K562 (cell line): ENCODE results near the gene ZBED4. TPM values are rescaled to one million over a fixed set of nuclear protein-coding genes. Genes with fewer than 3 reads are reported as not detected.

Experiments
- ATAC-seq: fragments of 200-7000 bp; cut with Tn5 transposase; 3 replicates; pipeline ENCODE4 v1.9.1; 2020; ENCODE audit warnings: moderate library complexity
- BruUV-seq: library from RNA; stranded (reverse); fragments of 400-500 nt; replicated peaks from 2 replicates; lab custom pipeline; 2021; lab: Mats Ljungman, UMichigan
- CTCF ChIA-PET: fragments of 300-600 bp; formaldehyde crosslinking; extraction: SDS; loops from one replicate; lab custom pipeline; 2021; ENCODE audit warnings: low intra/inter-chr PET ratio; lab: Yijun Ruan, JAX
- POLR2A ChIA-PET: fragments of 300-600, 350-650 bp; sonication (Branson Sonifier 250); formaldehyde crosslinking; extraction: SDS; loops from one replicate; lab custom pipeline; 2021; ENCODE audit warnings: antibody characterized with exemption, inconsistent platforms; lab: Yijun Ruan, JAX
- DNase-seq, 4 experiments: peaks; one replicate each; pipeline versions ENCODE4 v3.0.0 to v3.0.0-alpha.2; 2011 to 2018; ENCODE audit warnings: low spot score in 3 of 4, mixed read lengths in 3 of 4; ENCODE audit errors: extremely low read depth in 1 of 4
- FAIRE-seq: peaks from 2 replicates; lab custom pipeline; 2011; peaks lifted over from hg19 to GRCh38; lab: Jason Lieb, UNC
- H2AFZ ChIP-seq: 2 replicates; pipeline ENCODE4 v1.6.0; 2011; ENCODE audit warnings: low read depth, low read length, control low read depth, inconsistent platforms
- H3K27ac ChIP-seq: fragments of 200-600 bp; 3 replicates; pipeline ENCODE4 v1.8.0; 2011; ENCODE audit warnings: low read depth, mild to moderate bottlenecking, control low read depth, inconsistent platforms, low read length, moderate library complexity, mixed read lengths; ENCODE audit errors: extremely low read depth
- H3K27me3 ChIP-seq, 2 experiments: fragments of 300-600 bp in 1 of 2; 2 replicates in 1 of 2; 3 replicates in 1 of 2; pipeline versions ENCODE4 v1.6.0 to v1.8.0; 2011; ENCODE audit warnings: inconsistent platforms in 2 of 2, low read length in 2 of 2, mild to moderate bottlenecking in 1 of 2, mixed read lengths in 1 of 2, moderate library complexity in 1 of 2; ENCODE audit not compliant: control insufficient read depth in 2 of 2, insufficient read depth in 2 of 2
- H3K36me3 ChIP-seq: fragments of 300-600 bp; 3 replicates; pipeline ENCODE4 v1.8.0; 2011; ENCODE audit warnings: mild to moderate bottlenecking, low read length, inconsistent platforms; ENCODE audit not compliant: control insufficient read depth, insufficient read depth
- H3K4me1 ChIP-seq, 2 experiments: fragments of 200-600 bp in 1 of 2; replicated peaks in 1 of 2; 2 replicates in 1 of 2; 3 replicates in 1 of 2; pipeline versions ENCODE4 v1.5.1 to v1.8.0; 2011; ENCODE audit warnings: inconsistent platforms in 2 of 2, low read length in 2 of 2, mild to moderate bottlenecking in 1 of 2, mixed read lengths in 1 of 2, moderate library complexity in 1 of 2; ENCODE audit not compliant: control insufficient read depth in 2 of 2, insufficient read depth in 2 of 2
- H3K4me2 ChIP-seq: 2 replicates; pipeline ENCODE4 v1.6.1; 2011; ENCODE audit warnings: low read length, control low read depth, inconsistent platforms, mixed read lengths; ENCODE audit not compliant: insufficient read depth
- H3K4me3 ChIP-seq: fragments of 200-600 bp; sonication (generic), shearing (Covaris generic); 2 replicates; pipeline ENCODE4 v1.5.1; 2016; ENCODE audit warnings: control low read depth, inconsistent platforms
- H3K79me2 ChIP-seq: fragments of 200-600 bp; 3 replicates; pipeline ENCODE4 v1.8.0; 2011; ENCODE audit warnings: low read length, inconsistent platforms; ENCODE audit not compliant: control insufficient read depth, insufficient read depth
- H3K9ac ChIP-seq, 2 experiments: 2 replicates each; pipeline versions ENCODE4 v1.6.0 to v1.6.1; 2011; ENCODE audit warnings: low read depth in 2 of 2, low read length in 2 of 2, control low read depth in 1 of 2, inconsistent platforms in 1 of 2, mild to moderate bottlenecking in 1 of 2, mixed read lengths in 1 of 2; ENCODE audit not compliant: insufficient read depth in 1 of 2
- H3K9me1 ChIP-seq: one replicate; pipeline ENCODE4 v1.6.0; 2011; ENCODE audit warnings: inconsistent platforms, mild to moderate bottlenecking, low read length, moderate library complexity; ENCODE audit not compliant: control insufficient read depth, insufficient read depth
- H3K9me3 ChIP-seq: replicated peaks from 2 replicates; pipeline ENCODE4 v1.5.1; 2011; ENCODE audit warnings: low read depth, low read length, inconsistent platforms; ENCODE audit not compliant: control insufficient read depth, insufficient read depth
- H4K20me1 ChIP-seq: replicated peaks from 2 replicates; pipeline ENCODE4 v1.6.1; 2011; ENCODE audit warnings: low read length, inconsistent platforms, mixed read lengths; ENCODE audit not compliant: control insufficient read depth, insufficient read depth
- CUX1 ChIP-seq: fragments of 200-800 bp; sonication (Bioruptor generic); IDR thresholded peaks from 2 replicates; pipeline ENCODE4 v1.6.1; 2016; ENCODE audit warnings: missing genetic modification characterization, missing compliant biosample characterization
- KAT7 ChIP-seq: sonication (generic); formaldehyde crosslinking; IDR thresholded peaks from 2 replicates; pipeline ENCODE4 v1.8.0; 2022; ENCODE audit warnings: missing genetic modification reagents, mild to moderate bottlenecking, borderline replicate concordance
- MECOM ChIP-seq: fragments of 250-450 bp; sonication (Bioruptor Pico); IDR thresholded peaks from 2 replicates; pipeline ENCODE4 v1.8.0; 2022; ENCODE audit warnings: inconsistent platforms
- SREBF2 ChIP-seq: sonication (generic); formaldehyde crosslinking; IDR thresholded peaks from 2 replicates; pipeline ENCODE4 v1.4.0; 2020; ENCODE audit warnings: mild to moderate bottlenecking, missing genetic modification reagents
- SRSF7 ChIP-seq: fragments of 200-400 bp; formaldehyde crosslinking; optimal IDR thresholded peaks from 2 replicates; pipeline ENCODE3; 2017; ENCODE audit warnings: mild to moderate bottlenecking, low read depth, low read length
- STAT5B ChIP-seq: fragments of 250-450 bp; sonication (Bioruptor Pico); IDR thresholded peaks from 2 replicates; pipeline ENCODE4 v1.8.0; 2021; ENCODE audit warnings: mild to moderate bottlenecking, inconsistent platforms
- ZKSCAN3 ChIP-seq: fragments of 250-450 bp; sonication (Bioruptor Pico); IDR thresholded peaks from 2 replicates; pipeline ENCODE4 v1.4.0; 2020
- ZNF79 ChIP-seq: fragments of 250-450 bp; sonication (Bioruptor Pico); IDR thresholded peaks from 2 replicates; pipeline ENCODE4 v1.4.0; 2020; ENCODE audit warnings: low read depth, mild to moderate bottlenecking, moderate library complexity
- WGBS: fragments of 100-300 bp; shearing (Covaris generic); methylation state at CpG from one replicate; pipeline ENCODE4 v1.1.6; 2016; ENCODE audit warnings: low coverage, mixed read lengths; ENCODE audit not compliant: insufficient coverage; ENCODE audit errors: missing lambda C conversion rate; 5-methylcytosine and 5-hydroxymethylcytosine counted together
- in situ Hi-C: fragments of 300-500 bp; cut with MboI; formaldehyde crosslinking; loops from 4 replicates; pipeline ENCODE4 v1.15.0; 2018; ENCODE audit warnings: inconsistent platforms, mixed read lengths
- intact Hi-C: fragments of 100-400 bp; cut with micrococcal nuclease; formaldehyde crosslinking; loops from 2 replicates; pipeline ENCODE4 v1.14.2; 2022
- polyA plus RNA-seq, 8 experiments: library from polyadenylated mRNA; depleted of rRNA in 4 of 8; stranded (reverse) in 5 of 8; unstranded in 3 of 8; fragments of >200 nt; fragmentation: Nextera tagmentation in 2 of 8; fragmentation: Illumina TruSeq in 1 of 8; extraction: Ambion mirVana in 2 of 8; extraction: Trizol in 1 of 8; gene quantifications; 2 replicates each; pipeline versions ENCODE4 v1.2.1 to v1.2.3, GENCODE V29; 2011 to 2014; ENCODE audit warnings: inconsistent platforms in 1 of 8, missing spikeins in 1 of 8
- total RNA-seq, 7 experiments: library from RNA; depleted of rRNA in 6 of 7; stranded (reverse); fragments of >200 nt in 6 of 7; fragmentation: Illumina TruSeq in 2 of 7; extraction: Trizol in 2 of 7; gene quantifications; 2 replicates each; pipeline versions ENCODE4 v1.2.1 to v1.2.3, GENCODE V29; 2011 to 2021; ENCODE audit warnings: low replicate concordance in 1 of 7
- TF ChIP-seq, protein P1 (sequence below): fragments of 250-450 bp; sonication (Bioruptor Pico); IDR thresholded peaks from 2 replicates; pipeline ENCODE4 v1.4.0; 2020; ENCODE audit warnings: mild to moderate bottlenecking, moderate library complexity, borderline replicate concordance

Gene ZBED4
- total and polyA plus RNA-seq, 9 of the 15 experiments (the other 6 are each of a cell fraction or from before 2014, with no cell fraction given): 1.5 to 16.8 (median 7.4) TPM

DNA sequence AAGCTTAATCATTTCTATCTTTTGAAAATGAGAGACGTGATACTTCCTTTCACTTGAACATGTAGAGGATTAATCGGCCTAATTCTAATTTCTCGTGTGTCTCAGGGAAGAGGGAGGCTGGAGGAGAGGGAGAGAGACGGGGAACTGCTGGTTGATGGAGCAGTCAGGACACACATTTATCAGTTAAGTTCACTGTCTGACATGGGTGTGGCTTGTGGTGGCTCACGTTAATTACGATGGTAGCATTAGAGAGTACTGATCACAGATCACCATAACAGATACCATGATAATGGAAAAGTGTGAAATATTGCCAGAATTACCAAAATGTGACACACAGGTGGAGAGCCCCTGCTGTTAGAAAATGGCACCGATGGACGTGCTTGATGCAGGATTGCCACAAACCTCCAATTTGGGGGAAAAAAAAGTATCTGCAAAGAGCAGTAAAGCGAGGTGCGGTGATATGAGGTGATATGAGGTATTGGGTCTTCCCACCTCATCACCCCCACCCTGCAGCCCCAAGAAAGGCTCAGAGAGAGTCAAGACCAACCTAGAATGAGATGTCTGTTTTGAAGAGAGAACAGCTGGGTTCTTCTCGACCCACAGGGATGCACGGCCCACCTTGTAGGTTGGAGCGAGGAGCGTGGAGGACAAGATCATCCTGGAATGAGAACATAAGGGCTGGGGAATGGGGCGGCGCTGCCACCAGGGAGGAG, 19.7 kb downstream of the ZBED4 start:
- ChIA-PET CTCF (no interaction called here), POLR2A (interaction anchor here (0.8 kb wide), 2 partner anchors 12 to 22 kb away, joined by 3 read pairs; no protein-coding TSS in a partner anchor)
- H3K9me1 ChIP-seq: no peaks in the 10 kb centered on the region
- no peak overlapping the region for H3K4me3 ChIP-seq
- 0 out of 2 replicates have a peak overlapping the region, but pooled peaks have one; percentile 32 for H3K4me2 ChIP-seq
- BruUV-seq: no TSS peak
- peak overlapping the region; percentile 38; the same call in 2 of the 3 replicates for H3K27ac ChIP-seq
- DNase-seq: no peak
- H3K79me2 ChIP-seq: peaks cover 67% of the 10 kb centered on the region
- H3K36me3 ChIP-seq: peaks cover 8% of the 10 kb centered on the region; the same call in 1 of the 3 replicates
- peaks cover 6% of the 10 kb centered on the region for H3K9me3 ChIP-seq
- intact Hi-C loops: no loop called here
- peaks cover 6 to 13% of the 10 kb centered on the region in 2 experiments; a peak in 4 of 5 replicates for H3K4me1 ChIP-seq
- no peak for TF ChIP-seq ZNF79
- TF ChIP-seq MECOM: no peak
- TF ChIP-seq CUX1 (CRISPR knock-in tag): no peak
- TF ChIP-seq STAT5B (CRISPR knock-in tag): no peak
- TF ChIP-seq SREBF2: no peak
- TF ChIP-seq SRSF7: no peak
- TF ChIP-seq ZKSCAN3: no peak
- TF ChIP-seq KAT7 (CRISPR knock-in tag): no peak
- TF ChIP-seq, protein P1, sequence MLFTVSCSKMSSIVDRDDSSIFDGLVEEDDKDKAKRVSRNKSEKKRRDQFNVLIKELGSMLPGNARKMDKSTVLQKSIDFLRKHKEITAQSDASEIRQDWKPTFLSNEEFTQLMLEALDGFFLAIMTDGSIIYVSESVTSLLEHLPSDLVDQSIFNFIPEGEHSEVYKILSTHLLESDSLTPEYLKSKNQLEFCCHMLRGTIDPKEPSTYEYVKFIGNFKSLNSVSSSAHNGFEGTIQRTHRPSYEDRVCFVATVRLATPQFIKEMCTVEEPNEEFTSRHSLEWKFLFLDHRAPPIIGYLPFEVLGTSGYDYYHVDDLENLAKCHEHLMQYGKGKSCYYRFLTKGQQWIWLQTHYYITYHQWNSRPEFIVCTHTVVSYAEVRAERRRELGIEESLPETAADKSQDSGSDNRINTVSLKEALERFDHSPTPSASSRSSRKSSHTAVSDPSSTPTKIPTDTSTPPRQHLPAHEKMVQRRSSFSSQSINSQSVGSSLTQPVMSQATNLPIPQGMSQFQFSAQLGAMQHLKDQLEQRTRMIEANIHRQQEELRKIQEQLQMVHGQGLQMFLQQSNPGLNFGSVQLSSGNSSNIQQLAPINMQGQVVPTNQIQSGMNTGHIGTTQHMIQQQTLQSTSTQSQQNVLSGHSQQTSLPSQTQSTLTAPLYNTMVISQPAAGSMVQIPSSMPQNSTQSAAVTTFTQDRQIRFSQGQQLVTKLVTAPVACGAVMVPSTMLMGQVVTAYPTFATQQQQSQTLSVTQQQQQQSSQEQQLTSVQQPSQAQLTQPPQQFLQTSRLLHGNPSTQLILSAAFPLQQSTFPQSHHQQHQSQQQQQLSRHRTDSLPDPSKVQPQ (CRISPR knock-in tag): no peak
- peak; percentile 51; the same call in 2 of the 3 replicates for ATAC-seq
- in situ Hi-C loops: no loop called here
- no peaks in the 10 kb centered on the region for H3K27me3 ChIP-seq
- no peak overlapping the region for H2AFZ ChIP-seq
- FAIRE-seq: no peak
- H3K9ac ChIP-seq: no peak overlapping the region; a peak in 1 of 4 replicates
- 51% methylated on average over 12 of the region's 16 CpGs for WGBS
- H4K20me1 ChIP-seq: peaks cover 9% of the 10 kb centered on the region; the same call in 1 of the 2 replicates
